ENCODE results near the gene COL6A1.
A peak's percentile ranks its signal among the peaks of the same experiment; 100 is the strongest.

Gene COL6A1

DNA sequence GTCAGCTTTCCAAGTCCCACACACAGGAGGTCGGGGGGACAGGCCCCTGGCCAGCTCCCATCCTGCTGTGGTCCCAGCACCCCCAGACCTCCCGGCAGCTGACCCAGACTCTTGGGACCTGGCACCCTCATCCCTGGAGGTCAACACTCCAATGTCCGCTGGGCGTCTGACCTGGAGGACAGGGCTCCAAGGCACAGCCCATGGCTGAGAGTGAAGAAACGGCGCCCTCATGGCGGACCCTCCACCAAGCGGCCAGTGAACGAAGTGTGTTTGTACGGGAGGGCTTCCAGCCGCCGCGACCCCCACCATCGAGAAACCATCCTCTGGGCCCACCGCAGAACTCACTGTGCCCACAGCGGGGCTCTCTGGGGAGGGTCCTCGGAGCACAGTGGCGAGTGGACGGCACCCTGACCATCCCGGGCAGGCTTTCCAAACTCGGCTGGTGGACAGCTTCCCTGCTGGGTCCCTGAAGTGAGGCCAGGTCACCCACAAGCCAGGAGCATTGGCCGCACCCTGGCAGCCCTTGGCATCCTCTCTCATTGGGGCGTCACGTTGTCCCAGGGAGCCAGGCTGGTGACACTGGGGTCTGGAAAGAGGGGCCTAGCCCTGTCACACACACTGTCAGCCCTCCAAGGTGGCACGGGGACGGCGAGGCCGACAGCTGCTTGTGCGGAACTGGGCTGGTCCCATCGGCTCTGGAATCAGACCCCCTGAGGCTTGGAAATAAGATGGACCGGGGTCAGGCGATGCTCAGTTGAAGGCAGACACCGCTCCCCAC is 68.5 kb downstream of the COL6A1 start:
- DNase-seq (ENCODE audit: low read depth): no peak

DNA sequence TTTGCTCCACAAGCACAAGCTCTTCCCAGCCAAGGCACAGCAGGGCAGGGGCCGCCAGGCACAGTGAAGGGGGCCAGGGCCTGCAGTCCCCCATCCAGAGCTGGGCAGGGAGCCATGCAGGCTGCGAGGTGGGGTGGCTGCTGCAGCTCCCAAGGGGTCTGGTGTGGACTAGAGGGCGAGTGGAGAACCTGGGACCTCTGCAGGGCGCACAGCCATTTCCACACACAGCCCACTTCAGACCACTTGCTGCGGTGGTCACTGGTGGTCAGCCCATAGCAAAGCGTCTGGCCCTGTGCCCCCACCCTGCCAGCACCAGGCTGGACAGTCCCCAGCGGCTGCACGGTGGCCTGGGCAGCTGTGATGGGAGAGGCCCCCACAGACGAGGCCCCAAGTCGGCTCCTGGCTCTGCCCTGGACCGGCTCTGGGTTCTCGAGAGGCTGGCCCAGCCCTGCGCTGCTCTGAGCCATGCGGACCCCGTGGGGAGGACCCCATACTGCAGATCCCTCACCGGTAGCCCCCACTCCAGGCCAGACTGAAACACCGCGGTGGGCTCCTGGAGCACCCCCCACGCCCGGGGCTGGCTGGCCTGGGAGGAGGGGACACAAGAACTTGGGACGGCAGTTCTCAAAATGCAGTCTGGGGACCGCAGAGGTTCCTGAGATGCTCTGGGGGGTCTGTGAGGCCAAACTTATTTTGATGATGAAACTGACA is 69.3 kb downstream of the COL6A1 start:
- DNase-seq (ENCODE audit: low read depth): no peak

DNA sequence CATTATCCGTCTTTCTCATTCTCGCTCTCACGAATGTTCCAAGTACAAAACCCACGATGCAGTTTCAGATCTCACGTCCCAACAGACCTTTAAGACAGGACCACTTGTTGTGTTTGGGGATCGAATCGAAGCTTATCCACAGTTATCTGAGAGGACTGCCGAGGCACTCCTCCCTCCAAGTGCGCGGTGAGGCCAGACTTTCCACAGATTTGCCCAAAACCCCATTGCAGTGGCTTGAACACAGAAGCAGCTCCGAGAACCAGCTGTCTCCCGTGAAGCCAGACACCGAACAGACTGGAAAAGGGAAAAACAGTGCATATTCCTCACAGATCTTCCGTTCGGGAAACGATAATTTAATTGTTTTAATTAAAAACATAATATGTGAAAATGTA is 69.8 kb downstream of the COL6A1 start:
- no peak for DNase-seq (ENCODE audit: low read depth)

- no peak for DNase-seq (ENCODE audit: low read depth)
Measured at GRCh38 chr21:46051821-46052675, 70.5 kb downstream of the COL6A1 start.

DNA sequence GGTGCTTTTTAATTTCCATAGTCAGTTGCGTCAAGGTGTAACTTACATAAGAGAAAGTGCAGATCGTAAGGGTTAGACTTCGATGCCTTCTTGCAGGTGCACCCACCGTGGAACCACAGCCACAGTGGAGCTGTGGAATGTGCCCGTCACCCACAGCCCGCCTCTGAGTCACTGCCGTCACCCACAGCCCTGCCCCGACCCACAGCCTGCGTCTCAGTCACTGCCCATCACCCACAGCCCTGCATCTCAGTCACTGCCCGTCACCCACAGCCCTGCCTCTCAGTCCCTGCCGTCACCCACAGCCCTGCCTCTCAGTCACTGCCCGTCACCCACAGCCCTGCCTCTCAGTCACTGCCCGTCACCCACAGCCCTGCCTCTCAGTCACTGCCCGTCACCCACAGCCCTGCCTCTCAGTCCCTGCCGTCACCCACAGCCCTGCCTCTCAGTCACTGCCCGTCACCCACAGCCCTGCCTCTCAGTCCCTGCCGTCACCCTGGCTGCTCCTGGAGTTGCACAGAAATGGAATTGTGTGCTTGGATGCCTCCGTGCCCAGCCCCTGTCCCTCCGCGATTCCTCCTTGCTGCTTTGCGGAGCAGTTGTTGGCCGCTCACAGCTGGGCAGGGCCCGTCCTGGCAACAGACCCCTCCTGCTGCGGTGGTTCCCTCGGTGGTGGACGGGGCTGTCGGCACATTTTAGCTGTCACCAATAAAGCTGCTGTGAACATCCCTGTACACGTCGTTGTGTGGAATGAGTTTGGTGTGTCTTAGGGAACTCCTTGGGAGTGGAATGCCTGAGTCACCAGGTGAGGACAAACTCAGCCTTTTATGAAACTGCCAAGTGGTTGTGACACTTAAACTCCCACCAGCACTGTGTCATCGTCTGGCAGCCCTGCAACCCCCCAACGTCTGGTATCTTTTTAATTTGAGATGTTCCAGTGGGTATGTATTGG is 71.4 kb downstream of the COL6A1 start:
- peak; percentile 70 for DNase-seq (ENCODE audit: low read depth)

GRCh38 chr21:46054031-46054430 is 72.5 kb downstream of the COL6A1 start:
- DNase-seq (ENCODE audit: low read depth): no peak

GRCh38 chr21:46054451-46054881 is 72.9 kb downstream of the COL6A1 start:
- no peak for DNase-seq (ENCODE audit: low read depth)

All from iris pigment epithelial cell (primary cell).